HUES6 (cell line): ENCODE results near the gene BICD1.
"Not testable (repeated sequence)": the region's sequence is repeated elsewhere in the genome, so short reads cannot be mapped to it uniquely, and the experiment has no call there.

ENCODE experiments used
- H3K27ac ChIP-seq: 2 replicates; pipeline ENCODE4 v1.7.0; 2013; ENCODE audit warnings: low read depth, mild to moderate bottlenecking, low read length, inconsistent platforms
- H3K27me3 ChIP-seq: 2 replicates; pipeline ENCODE4 v1.6.1; 2013; ENCODE audit warnings: low read length; ENCODE audit not compliant: control insufficient read depth, insufficient read depth
- H3K36me3 ChIP-seq: 2 replicates; pipeline ENCODE4 v1.6.1; 2013; ENCODE audit warnings: low read length; ENCODE audit not compliant: control insufficient read depth, insufficient read depth
- H3K4me1 ChIP-seq: 2 replicates; pipeline ENCODE4 v1.6.1; 2013; ENCODE audit warnings: low read length; ENCODE audit not compliant: control insufficient read depth, insufficient read depth
- H3K4me3 ChIP-seq: 2 replicates; pipeline ENCODE4 v1.5.1; 2013; ENCODE audit warnings: low read depth, low read length
- H3K9ac ChIP-seq: one replicate; pipeline ENCODE4 v1.6.1; 2013; ENCODE audit warnings: mild to moderate bottlenecking, low read length
- H3K9me3 ChIP-seq: 2 replicates; pipeline ENCODE4 v1.6.1; 2013; ENCODE audit warnings: low read depth, low read length; ENCODE audit not compliant: control insufficient read depth, insufficient read depth

Gene BICD1

DNA sequence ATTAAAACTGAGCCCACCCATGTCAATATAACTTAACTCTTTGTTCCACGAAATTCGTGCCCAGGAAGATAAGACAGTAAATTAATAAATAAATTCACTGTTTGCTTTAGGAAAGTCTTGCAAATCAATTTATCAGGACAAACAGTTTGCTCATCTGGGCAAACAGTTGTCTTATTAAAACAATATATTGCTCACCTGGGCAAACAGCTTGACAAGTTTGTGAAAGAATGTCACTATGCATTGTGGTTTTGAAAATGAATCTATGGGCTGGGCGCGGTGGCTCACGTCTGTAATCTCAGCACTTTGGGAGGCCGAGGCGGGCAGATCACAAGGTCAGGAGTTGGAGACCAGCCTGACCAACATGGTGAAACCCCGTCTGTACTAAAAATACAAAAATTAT is 80.5 kb downstream of the BICD1 start:
- H3K9ac ChIP-seq, H3K27ac ChIP-seq, H3K4me3 ChIP-seq: not testable (repeated sequence)

DNA sequence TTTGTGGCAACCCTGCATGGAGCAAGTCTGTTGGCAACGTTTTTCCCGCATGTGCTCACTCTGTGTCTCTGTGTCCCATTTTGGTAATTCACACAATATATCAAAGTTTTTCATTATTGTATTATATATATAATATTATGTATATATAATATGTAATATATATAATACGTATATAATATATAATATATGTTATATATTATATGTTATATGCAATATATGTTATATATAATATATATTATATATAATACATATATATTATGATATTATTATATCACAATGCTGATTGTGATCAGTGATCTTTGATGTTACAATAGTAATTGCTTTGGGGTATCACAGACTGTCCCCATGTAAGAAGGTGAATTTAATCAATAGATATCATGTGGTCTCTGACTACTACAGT is 84.8 kb downstream of the BICD1 start:
- peaks cover 35% of the 10 kb centered on the region for H3K9me3 ChIP-seq
- H3K27ac ChIP-seq = no peak overlapping the region
- no peak overlapping the region for H3K4me3 ChIP-seq
- peaks cover 35% of the 10 kb centered on the region for H3K36me3 ChIP-seq
- H3K27me3 ChIP-seq = no peaks in the 10 kb centered on the region
- no peak overlapping the region for H3K9ac ChIP-seq
- no peaks in the 10 kb centered on the region for H3K4me1 ChIP-seq

More for the DNA sequence above, 80.5 kb downstream of the BICD1 start:
- H3K27me3 ChIP-seq, H3K9me3 ChIP-seq, H3K4me1 ChIP-seq: not testable (repeated sequence)
- peaks cover 32% of the 10 kb centered on the region for H3K36me3 ChIP-seq

- peaks cover 27% of the 10 kb centered on the region for H3K36me3 ChIP-seq
- no peaks in the 10 kb centered on the region for H3K4me1 ChIP-seq
- H3K9me3 ChIP-seq = peaks cover 54% of the 10 kb centered on the region
- no peaks in the 10 kb centered on the region for H3K27me3 ChIP-seq
- H3K4me3 ChIP-seq = no peak overlapping the region
- H3K27ac ChIP-seq = no peak overlapping the region
- no peak overlapping the region for H3K9ac ChIP-seq
Measured at GRCh38 chr12:32196250-32197198, 89.9 kb downstream of the BICD1 start.

- H3K27me3 ChIP-seq = no peaks in the 10 kb centered on the region
- H3K4me3 ChIP-seq = no peak overlapping the region
- no peak overlapping the region for H3K27ac ChIP-seq
- peaks cover 23% of the 10 kb centered on the region for H3K36me3 ChIP-seq
- H3K9ac ChIP-seq = no peak overlapping the region
- H3K4me1 ChIP-seq = no peaks in the 10 kb centered on the region
- H3K9me3 ChIP-seq = peaks cover 53% of the 10 kb centered on the region
Measured at GRCh38 chr12:32197421-32197820, 90.8 kb downstream of the BICD1 start.

DNA sequence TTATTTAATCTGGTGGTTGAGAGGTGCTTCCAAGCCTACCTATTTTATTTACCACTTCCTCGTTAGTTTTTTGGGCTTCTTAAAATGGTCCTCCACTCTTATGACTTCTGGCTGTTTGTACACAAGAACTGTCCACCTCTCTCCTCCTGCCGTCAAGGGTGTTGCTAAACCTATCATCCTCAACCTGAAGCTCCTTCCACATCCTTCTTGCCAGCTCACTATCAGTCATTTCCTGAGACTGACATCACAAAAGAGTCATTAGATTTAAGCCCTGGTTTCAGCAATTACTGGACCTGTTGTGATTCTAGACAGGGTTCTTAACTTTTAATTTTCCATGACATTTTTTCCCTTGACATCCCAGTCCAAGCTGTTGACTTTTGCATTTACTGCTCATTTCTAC is 91.9 kb downstream of the BICD1 start:
- Histone ChIP-seq H3K4me1 (no peaks in the 10 kb centered on the region), H3K27me3 (no peaks in the 10 kb centered on the region), H3K27ac (no peak overlapping the region), H3K4me3 (no peak overlapping the region), H3K36me3 (peaks cover 20% of the 10 kb centered on the region), H3K9me3 (peaks cover 43% of the 10 kb centered on the region), H3K9ac (no peak overlapping the region)

GRCh38 chr12:32201096-32201495 is 94.4 kb downstream of the BICD1 start:
- Histone ChIP-seq H3K27ac (no peak overlapping the region), H3K9ac (no peak overlapping the region), H3K4me1 (no peaks in the 10 kb centered on the region), H3K4me3 (no peak overlapping the region), H3K27me3 (no peaks in the 10 kb centered on the region), H3K9me3 (peaks cover 27% of the 10 kb centered on the region), H3K36me3 (peaks cover 16% of the 10 kb centered on the region)

DNA sequence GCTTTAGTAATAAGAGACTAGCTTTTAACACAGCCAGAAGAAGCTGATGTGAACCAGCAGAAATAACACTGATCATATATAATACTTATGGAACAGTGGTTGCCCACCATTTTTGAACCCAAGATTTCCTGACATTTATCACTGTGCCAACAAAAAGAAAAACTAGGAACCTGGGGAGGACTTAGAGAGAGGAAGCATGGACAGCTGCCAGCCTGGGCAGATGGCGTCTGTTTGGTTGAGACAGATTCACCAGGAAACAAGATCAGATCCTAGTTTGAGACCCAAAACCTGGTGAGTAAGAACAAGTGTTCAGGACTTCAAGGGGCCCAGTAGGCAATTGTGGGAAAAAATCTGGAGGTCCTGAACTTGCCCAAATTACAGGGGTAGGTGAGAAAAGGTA is 95.3 kb downstream of the BICD1 start:
- Histone ChIP-seq H3K4me3 (no peak overlapping the region), H3K27me3 (no peaks in the 10 kb centered on the region), H3K4me1 (no peaks in the 10 kb centered on the region), H3K9ac (no peak overlapping the region), H3K9me3 (peaks cover 20% of the 10 kb centered on the region), H3K27ac (no peak overlapping the region), H3K36me3 (peaks cover 16% of the 10 kb centered on the region)

DNA sequence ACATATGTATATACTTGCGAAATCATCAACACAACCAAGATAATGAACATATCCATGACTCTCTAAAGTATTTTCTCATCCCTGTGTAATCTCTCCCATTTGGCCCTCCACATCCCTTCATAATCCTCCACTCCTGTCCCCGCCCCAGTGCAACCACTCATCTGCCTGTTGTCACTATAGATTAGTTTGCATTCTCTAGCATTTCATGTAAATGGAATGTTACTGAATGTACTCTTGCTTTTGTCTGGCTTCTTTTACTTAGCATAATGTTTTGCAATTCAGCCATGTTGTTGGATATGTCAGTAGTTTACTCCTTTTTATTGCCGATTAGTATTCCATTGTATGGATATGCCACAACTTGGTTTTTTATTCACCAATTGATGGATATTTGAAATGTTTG is 99.1 kb downstream of the BICD1 start:
- H3K27me3 ChIP-seq = no peaks in the 10 kb centered on the region
- H3K4me3 ChIP-seq = no peak overlapping the region
- peaks cover 10% of the 10 kb centered on the region for H3K4me1 ChIP-seq
- H3K9ac ChIP-seq = no peak overlapping the region
- H3K9me3 ChIP-seq = peaks cover 5% of the 10 kb centered on the region
- no peak overlapping the region for H3K27ac ChIP-seq
- peaks cover 8% of the 10 kb centered on the region for H3K36me3 ChIP-seq

GRCh38 chr12:32208355-32208754 is 101.7 kb downstream of the BICD1 start:
- Histone ChIP-seq H3K36me3 (peaks cover 4% of the 10 kb centered on the region), H3K27ac (no peak overlapping the region), H3K9me3 (peaks cover 5% of the 10 kb centered on the region), H3K4me1 (peaks cover 21% of the 10 kb centered on the region), H3K4me3 (no peak overlapping the region), H3K27me3 (no peaks in the 10 kb centered on the region), H3K9ac (no peak overlapping the region)

- Histone ChIP-seq H3K9me3 (no peaks in the 10 kb centered on the region), H3K36me3 (peaks cover 4% of the 10 kb centered on the region), H3K9ac (no peak overlapping the region), H3K4me1 (peaks cover 21% of the 10 kb centered on the region), H3K27me3 (no peaks in the 10 kb centered on the region), H3K27ac (no peak overlapping the region), H3K4me3 (no peak overlapping the region)
Measured at GRCh38 chr12:32211066-32211899, 104.6 kb downstream of the BICD1 start.

DNA sequence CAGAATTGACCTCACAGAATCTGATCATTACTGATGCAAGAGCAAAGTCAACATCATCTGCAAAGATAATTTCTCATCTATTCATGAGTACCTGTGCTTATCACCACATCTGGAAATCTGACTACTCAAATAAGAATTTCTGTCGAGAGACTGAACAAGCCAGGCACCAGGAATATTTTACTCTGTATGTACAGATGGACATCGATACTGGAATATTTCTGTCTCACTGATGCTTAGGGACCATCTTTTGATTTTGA is 105.2 kb downstream of the BICD1 start:
- Histone ChIP-seq H3K9ac (no peak overlapping the region), H3K4me3 (no peak overlapping the region), H3K27me3 (no peaks in the 10 kb centered on the region), H3K27ac (no peak overlapping the region), H3K9me3 (no peaks in the 10 kb centered on the region), H3K36me3 (peaks cover 9% of the 10 kb centered on the region), H3K4me1 (peaks cover 21% of the 10 kb centered on the region)
